ENCODE results near the gene COL15A1. TPM values are rescaled to one million over a fixed set of nuclear protein-coding genes. Genes with fewer than 3 reads are reported as not detected.

Gene COL15A1
- total RNA-seq, 1 experiment from 2014 or later, result 0.10 TPM

- no peak for TF ChIP-seq REST (IDR thresholded peaks at IDR 0.05; ENCODE audit: insufficient read depth in 1 of 2, low read depth in 2 of 2, low read length in 1 of 2)
- no peak for TF ChIP-seq CTCF (IDR thresholded peaks at IDR 0.05)
- no peak for TF ChIP-seq POLR2AphosphoS5 (IDR thresholded peaks at IDR 0.05; ENCODE audit: low read depth, low read length)
- no peak for TF ChIP-seq TCF7L2 (IDR thresholded peaks at IDR 0.05; ENCODE audit: low read depth, low read length)
- no peak for TF ChIP-seq SIN3A (IDR thresholded peaks at IDR 0.05; ENCODE audit: borderline replicate concordance, insufficient read depth, low read depth, low read length)
- Histone ChIP-seq H3K27me3 (ENCODE audit: control insufficient read depth, insufficient read depth, low read length) (no peaks in the 10 kb centered on the region), H3K27ac (ENCODE audit: low read length) (no peak overlapping the region), H3K4me1 (ENCODE audit: control insufficient read depth, insufficient read depth, low read length) (no peaks in the 10 kb centered on the region), H3K36me3 (ENCODE audit: control insufficient read depth, insufficient read depth, low read length) (no peaks in the 10 kb centered on the region), H3K9me3 (ENCODE audit: control insufficient read depth, insufficient read depth, low read depth, low read length) (no peaks in the 10 kb centered on the region), H3K4me3 (ENCODE audit: low read depth in 2 of 2, low read length in 2 of 2) (no peak overlapping the region)
- BruUV-seq (replicated peaks), result no TSS peak
- DNase-seq (ENCODE audit: low read depth, low spot score), result no peak
- intact Hi-C loops (cut with micrococcal nuclease; ENCODE audit: unreplicated experiment), result no loop called here
- CTCF ChIA-PET, result no interaction called here
- in situ Hi-C loops (cut with HindIII; ENCODE audit: low pct_unique_long_range_greater_than_20kb, low sequenced_read_pairs), result no loop called here
- POLR2A ChIA-PET, result no interaction called here
- ATAC-seq, result no peak
Measured at GRCh38 chr9:99055384-99055783, 111.7 kb downstream of the COL15A1 start.

- no peaks in the 10 kb centered on the region for H3K4me1 ChIP-seq (ENCODE audit: control insufficient read depth, insufficient read depth, low read length)
- no peak overlapping the region for H3K4me3 ChIP-seq (ENCODE audit: low read depth in 2 of 2, low read length in 2 of 2)
- H3K9me3 ChIP-seq (ENCODE audit: control insufficient read depth, insufficient read depth, low read depth, low read length), result no peaks in the 10 kb centered on the region
- no peaks in the 10 kb centered on the region for H3K27me3 ChIP-seq (ENCODE audit: control insufficient read depth, insufficient read depth, low read length)
- no peak overlapping the region for H3K27ac ChIP-seq (ENCODE audit: low read length)
- TF ChIP-seq TCF7L2 (IDR thresholded peaks at IDR 0.05; ENCODE audit: low read depth, low read length) (no peak), SIN3A (IDR thresholded peaks at IDR 0.05; ENCODE audit: borderline replicate concordance, insufficient read depth, low read depth, low read length) (no peak), POLR2AphosphoS5 (IDR thresholded peaks at IDR 0.05; ENCODE audit: low read depth, low read length) (no peak), CTCF (IDR thresholded peaks at IDR 0.05) (no peak), REST (IDR thresholded peaks at IDR 0.05; ENCODE audit: insufficient read depth in 1 of 2, low read depth in 2 of 2, low read length in 1 of 2) (no peak)
- POLR2A ChIA-PET, result no interaction called here
- intact Hi-C loops (cut with micrococcal nuclease; ENCODE audit: unreplicated experiment), result no loop called here
- ATAC-seq, result no peak
- BruUV-seq (replicated peaks), result no TSS peak
- CTCF ChIA-PET, result no interaction called here
- in situ Hi-C loops (cut with HindIII; ENCODE audit: low pct_unique_long_range_greater_than_20kb, low sequenced_read_pairs), result no loop called here
- H3K36me3 ChIP-seq (ENCODE audit: control insufficient read depth, insufficient read depth, low read length), result no peaks in the 10 kb centered on the region
- no peak for DNase-seq (ENCODE audit: low read depth, low spot score)
Measured at GRCh38 chr9:99056186-99056585, 112.5 kb downstream of the COL15A1 start.

Data from Panc1 (cell line).